ENCODE data around the gene MRPL23.

MRPL23 gene

DNA sequence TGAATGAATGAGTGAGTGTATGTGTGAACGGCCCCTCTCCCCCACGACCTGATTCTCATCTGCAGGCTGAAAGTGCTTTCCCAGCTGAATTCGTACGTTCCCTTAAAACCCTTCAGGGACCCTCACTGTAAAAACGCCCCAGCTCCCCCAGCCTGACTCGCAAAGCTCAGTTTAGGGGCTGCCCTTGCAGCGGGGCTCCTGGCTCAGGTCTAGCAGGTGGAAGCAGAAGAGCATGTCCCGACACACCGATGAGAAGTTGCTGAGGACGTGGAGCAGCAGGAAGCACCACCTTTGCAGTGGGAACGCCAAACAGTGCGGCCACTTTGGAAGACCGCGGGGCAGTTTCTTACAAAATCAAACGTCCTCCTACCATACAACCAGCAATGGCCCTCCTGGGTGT is 3.6 kb upstream of the MRPL23 start:
- Histone ChIP-seq H3K4me3 (ENCODE audit: low read length in 2 of 2) (no peak overlapping the region), H3K27ac (ENCODE audit: low read depth in 2 of 2, low read length in 2 of 2) (no peak overlapping the region), H3K27me3 (ENCODE audit: control insufficient read depth in 2 of 2, insufficient read depth in 2 of 2, low read length in 2 of 2) (no peaks in the 10 kb centered on the region), H3K4me1 (ENCODE audit: control insufficient read depth in 2 of 2, insufficient read depth in 2 of 2, low read length in 2 of 2) (no peaks in the 10 kb centered on the region), H3K9ac (ENCODE audit: low read depth in 1 of 2, low read length in 2 of 2) (no peak overlapping the region), H3K36me3 (ENCODE audit: control insufficient read depth in 2 of 2, insufficient read depth in 2 of 2, low read length in 2 of 2) (no peaks in the 10 kb centered on the region), H3K9me3 (ENCODE audit: control insufficient read depth in 2 of 2, low read length in 2 of 2) (no peaks in the 10 kb centered on the region)

DNA sequence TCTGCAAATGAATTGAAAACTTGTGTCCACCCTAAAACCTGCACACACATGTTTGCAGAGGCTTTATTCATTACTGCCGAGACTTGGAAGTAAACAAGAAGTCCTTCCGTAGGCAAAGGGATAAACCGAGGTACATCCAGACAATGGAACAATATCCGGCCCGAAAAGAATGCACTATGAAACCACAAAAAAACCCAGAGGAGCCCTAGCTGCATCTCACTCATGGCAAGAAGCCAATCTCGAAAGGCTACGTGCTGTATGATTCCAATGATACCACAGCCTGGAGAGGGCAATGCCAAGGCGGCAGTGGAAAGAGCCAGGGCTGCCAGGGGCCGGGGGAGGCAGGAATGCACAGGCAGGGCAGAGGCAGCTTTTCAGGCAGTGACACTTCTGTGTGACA is 3.2 kb upstream of the MRPL23 start:
- no peak overlapping the region for H3K27ac ChIP-seq (ENCODE audit: low read depth in 2 of 2, low read length in 2 of 2)
- no peak overlapping the region for H3K4me3 ChIP-seq (ENCODE audit: low read length in 2 of 2)
- no peaks in the 10 kb centered on the region for H3K9me3 ChIP-seq (ENCODE audit: control insufficient read depth in 2 of 2, low read length in 2 of 2)
- no peak overlapping the region for H3K9ac ChIP-seq (ENCODE audit: low read depth in 1 of 2, low read length in 2 of 2)
- no peaks in the 10 kb centered on the region for H3K27me3 ChIP-seq (ENCODE audit: control insufficient read depth in 2 of 2, insufficient read depth in 2 of 2, low read length in 2 of 2)
- no peaks in the 10 kb centered on the region for H3K36me3 ChIP-seq (ENCODE audit: control insufficient read depth in 2 of 2, insufficient read depth in 2 of 2, low read length in 2 of 2)
- no peaks in the 10 kb centered on the region for H3K4me1 ChIP-seq (ENCODE audit: control insufficient read depth in 2 of 2, insufficient read depth in 2 of 2, low read length in 2 of 2)

DNA sequence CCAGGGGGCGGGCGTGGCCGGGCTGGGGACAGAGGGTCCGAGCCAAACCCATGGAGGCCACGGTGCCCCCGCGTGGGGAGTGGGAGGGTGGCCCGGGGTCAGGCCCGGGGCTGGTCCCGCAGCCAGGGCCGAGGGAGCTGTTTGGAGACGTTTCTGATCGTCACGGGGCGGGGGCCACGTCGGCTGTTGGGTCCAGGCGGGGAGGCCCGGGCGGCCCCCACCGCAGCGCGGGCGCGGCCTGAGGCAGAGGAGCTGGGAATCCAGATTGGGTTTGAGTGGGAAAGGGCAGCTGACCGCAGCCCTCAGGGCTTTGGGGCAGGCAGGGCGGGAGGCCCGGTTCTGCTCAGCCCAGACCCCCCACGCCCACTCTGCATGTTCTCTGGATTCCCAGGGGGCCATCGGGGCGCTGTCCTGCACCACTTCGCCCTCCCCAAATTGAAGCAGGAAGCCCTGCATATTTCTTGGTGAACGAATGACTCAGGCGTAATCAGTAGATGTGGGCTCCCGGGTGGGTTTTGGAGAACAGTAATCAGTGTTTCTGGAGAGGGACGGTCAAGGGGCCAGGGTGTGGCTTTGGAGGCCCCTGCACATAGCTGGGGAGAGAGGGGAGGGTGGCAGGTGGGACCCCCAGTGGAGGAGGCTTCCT is 583 bp downstream of the MRPL23 start:
- no peaks in the 10 kb centered on the region for H3K36me3 ChIP-seq (ENCODE audit: control insufficient read depth in 2 of 2, insufficient read depth in 2 of 2, low read length in 2 of 2)
- no peak overlapping the region for H3K4me3 ChIP-seq (ENCODE audit: low read length in 2 of 2)
- no peak overlapping the region for H3K9ac ChIP-seq (ENCODE audit: low read depth in 1 of 2, low read length in 2 of 2)
- no peak overlapping the region for H3K27ac ChIP-seq (ENCODE audit: low read depth in 2 of 2, low read length in 2 of 2)
- no peaks in the 10 kb centered on the region for H3K9me3 ChIP-seq (ENCODE audit: control insufficient read depth in 2 of 2, low read length in 2 of 2)
- no peaks in the 10 kb centered on the region for H3K4me1 ChIP-seq (ENCODE audit: control insufficient read depth in 2 of 2, insufficient read depth in 2 of 2, low read length in 2 of 2)
- no peaks in the 10 kb centered on the region for H3K27me3 ChIP-seq (ENCODE audit: control insufficient read depth in 2 of 2, insufficient read depth in 2 of 2, low read length in 2 of 2)

DNA sequence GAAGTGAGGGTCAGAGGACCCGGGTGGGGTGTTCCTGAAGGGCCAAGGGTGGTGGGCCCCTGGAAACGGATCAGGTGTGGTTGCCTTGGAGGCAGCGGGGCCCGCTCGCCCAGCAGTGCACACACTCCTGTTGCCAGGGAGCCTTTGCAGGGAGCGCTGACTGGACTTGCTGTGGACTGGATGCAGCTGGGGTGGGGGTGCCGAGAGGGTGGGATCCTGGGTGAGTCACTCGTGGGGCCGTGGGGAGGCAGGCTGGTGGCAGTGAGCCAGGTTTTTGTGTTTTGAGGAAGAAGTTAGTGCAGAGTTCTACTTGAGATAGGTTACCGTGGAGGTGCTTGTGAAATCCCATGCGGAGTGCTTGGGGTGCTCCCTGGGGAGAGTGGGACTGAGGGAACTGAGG is 1.3 kb downstream of the MRPL23 start:
- H3K27me3 ChIP-seq (ENCODE audit: control insufficient read depth in 2 of 2, insufficient read depth in 2 of 2, low read length in 2 of 2), result no peaks in the 10 kb centered on the region
- H3K27ac ChIP-seq (ENCODE audit: low read depth in 2 of 2, low read length in 2 of 2), result no peak overlapping the region
- no peaks in the 10 kb centered on the region for H3K9me3 ChIP-seq (ENCODE audit: control insufficient read depth in 2 of 2, low read length in 2 of 2)
- no peak overlapping the region for H3K4me3 ChIP-seq (ENCODE audit: low read length in 2 of 2)
- no peak overlapping the region for H3K9ac ChIP-seq (ENCODE audit: low read depth in 1 of 2, low read length in 2 of 2)
- H3K4me1 ChIP-seq (ENCODE audit: control insufficient read depth in 2 of 2, insufficient read depth in 2 of 2, low read length in 2 of 2), result no peaks in the 10 kb centered on the region
- no peaks in the 10 kb centered on the region for H3K36me3 ChIP-seq (ENCODE audit: control insufficient read depth in 2 of 2, insufficient read depth in 2 of 2, low read length in 2 of 2)

DNA sequence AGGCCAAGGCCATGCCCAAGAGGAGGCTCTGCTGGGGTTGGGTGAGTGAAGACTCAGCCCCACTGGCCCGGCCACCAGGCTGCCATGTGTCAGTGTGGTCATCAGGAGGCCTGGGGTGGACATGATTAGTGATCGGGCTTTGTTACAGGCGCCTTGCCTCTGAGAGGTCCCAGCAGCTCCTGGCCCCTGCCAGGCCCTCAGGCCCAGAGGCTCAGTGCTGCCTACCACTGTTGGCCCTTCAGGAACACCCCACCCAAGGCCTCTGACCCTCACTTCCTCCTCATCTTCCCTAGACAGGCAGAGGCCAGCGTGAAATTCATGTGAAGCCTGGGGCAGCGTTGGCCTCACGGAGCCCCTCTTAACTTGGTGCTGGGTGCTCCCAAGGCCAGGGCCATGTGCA is 2.2 kb downstream of the MRPL23 start:
- Histone ChIP-seq H3K27ac (ENCODE audit: low read depth in 2 of 2, low read length in 2 of 2) (no peak overlapping the region), H3K36me3 (ENCODE audit: control insufficient read depth in 2 of 2, insufficient read depth in 2 of 2, low read length in 2 of 2) (no peaks in the 10 kb centered on the region), H3K4me3 (ENCODE audit: low read length in 2 of 2) (no peak overlapping the region), H3K27me3 (ENCODE audit: control insufficient read depth in 2 of 2, insufficient read depth in 2 of 2, low read length in 2 of 2) (no peaks in the 10 kb centered on the region), H3K9ac (ENCODE audit: low read depth in 1 of 2, low read length in 2 of 2) (no peak overlapping the region), H3K9me3 (ENCODE audit: control insufficient read depth in 2 of 2, low read length in 2 of 2) (no peaks in the 10 kb centered on the region), H3K4me1 (ENCODE audit: control insufficient read depth in 2 of 2, insufficient read depth in 2 of 2, low read length in 2 of 2) (no peaks in the 10 kb centered on the region)

DNA sequence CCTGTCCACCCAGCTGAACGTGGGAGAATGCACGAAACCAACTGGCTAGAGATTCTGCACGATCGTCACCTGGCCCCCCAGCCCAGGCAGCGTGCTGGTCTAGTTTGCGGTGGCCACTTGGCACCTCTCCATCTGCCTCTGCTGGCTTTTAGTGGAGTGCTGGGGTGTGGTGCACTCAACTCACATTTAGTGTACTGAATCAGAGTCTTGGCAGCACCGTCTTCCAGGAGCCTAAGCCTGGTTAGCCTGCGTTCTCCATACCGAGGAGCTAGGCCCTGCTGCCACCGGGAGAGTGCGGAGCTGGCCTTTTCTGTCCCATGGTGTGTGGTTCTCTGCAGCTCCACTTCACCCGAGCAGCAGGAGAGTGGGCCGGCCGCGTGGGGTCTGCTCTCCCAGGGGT is 2.8 kb downstream of the MRPL23 start:
- H3K27ac ChIP-seq (ENCODE audit: low read depth in 2 of 2, low read length in 2 of 2), result no peak overlapping the region
- no peaks in the 10 kb centered on the region for H3K9me3 ChIP-seq (ENCODE audit: control insufficient read depth in 2 of 2, low read length in 2 of 2)
- H3K9ac ChIP-seq (ENCODE audit: low read depth in 1 of 2, low read length in 2 of 2), result no peak overlapping the region
- no peaks in the 10 kb centered on the region for H3K36me3 ChIP-seq (ENCODE audit: control insufficient read depth in 2 of 2, insufficient read depth in 2 of 2, low read length in 2 of 2)
- no peaks in the 10 kb centered on the region for H3K4me1 ChIP-seq (ENCODE audit: control insufficient read depth in 2 of 2, insufficient read depth in 2 of 2, low read length in 2 of 2)
- no peak overlapping the region for H3K4me3 ChIP-seq (ENCODE audit: low read length in 2 of 2)
- H3K27me3 ChIP-seq (ENCODE audit: control insufficient read depth in 2 of 2, insufficient read depth in 2 of 2, low read length in 2 of 2), result no peaks in the 10 kb centered on the region

DNA sequence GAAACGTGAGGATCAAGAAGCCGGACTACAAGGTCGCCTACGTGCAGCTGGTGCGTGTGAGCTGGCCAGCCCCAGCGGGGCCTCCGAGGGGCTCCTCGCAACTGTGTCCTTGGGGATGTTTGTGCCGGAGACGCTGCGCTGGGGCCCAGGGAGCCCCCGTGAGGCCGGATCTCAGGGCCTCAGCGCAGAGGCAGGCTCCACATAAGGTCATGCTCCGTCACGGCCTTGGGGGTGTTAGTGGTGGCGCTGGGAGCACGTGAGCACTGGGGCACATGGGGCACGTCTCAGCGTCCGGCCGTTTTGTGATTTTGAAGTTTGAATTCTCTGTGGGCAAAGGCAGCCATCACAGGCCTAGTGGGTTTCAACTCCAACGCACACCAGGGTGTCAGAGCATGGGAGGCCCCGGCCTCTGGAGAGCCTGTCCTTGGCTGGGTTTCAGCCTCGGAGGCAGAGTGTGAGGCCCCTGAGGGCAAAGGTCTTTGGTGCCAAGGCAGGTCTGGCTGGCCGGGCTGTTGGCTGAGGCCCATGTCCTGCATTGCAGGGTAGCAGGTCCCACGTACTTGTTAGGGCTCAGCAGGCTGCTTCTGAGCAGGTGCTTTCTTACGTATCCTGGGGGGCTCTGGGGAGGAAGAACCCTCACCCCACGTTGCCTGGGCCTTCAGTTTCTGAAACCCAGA is 5.8 kb downstream of the MRPL23 start:
- H3K4me1 ChIP-seq (ENCODE audit: control insufficient read depth in 2 of 2, insufficient read depth in 2 of 2, low read length in 2 of 2), result no peaks in the 10 kb centered on the region
- H3K27me3 ChIP-seq (ENCODE audit: control insufficient read depth in 2 of 2, insufficient read depth in 2 of 2, low read length in 2 of 2), result no peaks in the 10 kb centered on the region
- no peaks in the 10 kb centered on the region for H3K36me3 ChIP-seq (ENCODE audit: control insufficient read depth in 2 of 2, insufficient read depth in 2 of 2, low read length in 2 of 2)
- H3K27ac ChIP-seq (ENCODE audit: low read depth in 2 of 2, low read length in 2 of 2), result no peak overlapping the region
- H3K9me3 ChIP-seq (ENCODE audit: control insufficient read depth in 2 of 2, low read length in 2 of 2), result no peaks in the 10 kb centered on the region
- H3K9ac ChIP-seq (ENCODE audit: low read depth in 1 of 2, low read length in 2 of 2), result no peak overlapping the region
- no peak overlapping the region for H3K4me3 ChIP-seq (ENCODE audit: low read length in 2 of 2)

DNA sequence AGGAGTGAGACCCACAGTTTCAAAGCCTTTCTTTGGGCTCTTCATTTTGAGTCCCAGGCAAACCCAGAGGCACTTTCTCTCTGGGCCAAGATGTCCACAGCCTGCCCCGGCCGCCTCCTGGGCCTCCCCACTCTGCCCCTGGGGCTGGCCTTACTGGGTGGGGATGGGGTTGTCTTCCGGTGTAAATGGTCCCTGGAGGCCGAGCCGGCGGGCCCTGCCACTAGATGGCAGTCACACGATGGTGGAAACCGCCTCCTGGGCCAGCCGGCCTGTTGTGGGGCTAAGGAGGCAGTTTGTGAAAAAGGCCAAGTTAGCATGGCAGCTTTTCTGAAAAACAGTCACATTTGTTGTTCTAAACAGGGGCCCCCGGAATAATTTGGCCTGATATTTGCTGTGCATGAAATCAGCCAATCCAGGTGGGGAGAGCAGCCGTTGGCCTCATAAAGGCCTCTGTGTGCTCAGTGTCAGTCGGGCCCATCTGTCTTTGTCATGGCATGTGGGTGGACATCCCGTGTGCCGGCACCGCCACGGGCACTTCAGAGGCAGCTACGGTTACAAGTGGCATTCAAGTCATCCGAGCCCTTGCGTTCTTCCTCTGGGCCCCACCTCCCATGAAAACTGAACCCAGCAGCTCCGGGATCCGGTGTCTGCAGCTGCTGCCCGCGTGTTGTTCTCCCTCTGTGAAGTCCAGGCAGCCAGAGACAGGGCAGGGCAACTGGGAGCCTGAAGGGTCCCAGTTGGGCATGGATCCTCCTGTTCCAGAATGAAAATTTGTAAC is 6.5 kb downstream of the MRPL23 start:
- Histone ChIP-seq H3K27ac (ENCODE audit: low read depth in 2 of 2, low read length in 2 of 2) (no peak overlapping the region), H3K4me1 (ENCODE audit: control insufficient read depth in 2 of 2, insufficient read depth in 2 of 2, low read length in 2 of 2) (no peaks in the 10 kb centered on the region), H3K9ac (ENCODE audit: low read depth in 1 of 2, low read length in 2 of 2) (no peak overlapping the region), H3K36me3 (ENCODE audit: control insufficient read depth in 2 of 2, insufficient read depth in 2 of 2, low read length in 2 of 2) (no peaks in the 10 kb centered on the region), H3K9me3 (ENCODE audit: control insufficient read depth in 2 of 2, low read length in 2 of 2) (no peaks in the 10 kb centered on the region), H3K27me3 (ENCODE audit: control insufficient read depth in 2 of 2, insufficient read depth in 2 of 2, low read length in 2 of 2) (no peaks in the 10 kb centered on the region), H3K4me3 (ENCODE audit: low read length in 2 of 2) (no peak overlapping the region)

DNA sequence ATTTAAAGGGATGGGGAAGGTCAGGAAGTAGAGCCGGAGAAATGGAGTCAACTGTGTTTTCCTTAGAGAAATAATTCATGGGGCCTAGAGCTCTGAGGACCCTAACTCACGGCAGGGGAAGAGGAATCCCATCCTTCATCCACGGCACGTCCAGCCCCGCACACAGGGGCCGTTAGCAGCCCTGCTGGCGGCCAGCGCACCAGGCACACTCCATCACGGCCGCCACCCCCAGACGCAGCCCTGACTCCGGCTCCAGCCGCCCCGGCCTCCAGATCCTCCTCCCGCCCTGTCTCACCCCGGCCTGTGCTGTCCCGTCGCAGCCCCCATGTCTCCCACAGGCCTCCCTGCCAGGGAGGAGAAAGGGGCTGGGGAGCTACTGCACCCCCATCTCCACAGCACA is 11.2 kb downstream of the MRPL23 start:
- Histone ChIP-seq H3K9ac (ENCODE audit: low read depth in 1 of 2, low read length in 2 of 2) (no peak overlapping the region), H3K36me3 (ENCODE audit: control insufficient read depth in 2 of 2, insufficient read depth in 2 of 2, low read length in 2 of 2) (no peaks in the 10 kb centered on the region), H3K4me3 (ENCODE audit: low read length in 2 of 2) (no peak overlapping the region), H3K27ac (ENCODE audit: low read depth in 2 of 2, low read length in 2 of 2) (no peak overlapping the region), H3K27me3 (ENCODE audit: control insufficient read depth in 2 of 2, insufficient read depth in 2 of 2, low read length in 2 of 2) (no peaks in the 10 kb centered on the region), H3K9me3 (ENCODE audit: control insufficient read depth in 2 of 2, low read length in 2 of 2) (no peaks in the 10 kb centered on the region), H3K4me1 (ENCODE audit: control insufficient read depth in 2 of 2, insufficient read depth in 2 of 2, low read length in 2 of 2) (no peaks in the 10 kb centered on the region)

DNA sequence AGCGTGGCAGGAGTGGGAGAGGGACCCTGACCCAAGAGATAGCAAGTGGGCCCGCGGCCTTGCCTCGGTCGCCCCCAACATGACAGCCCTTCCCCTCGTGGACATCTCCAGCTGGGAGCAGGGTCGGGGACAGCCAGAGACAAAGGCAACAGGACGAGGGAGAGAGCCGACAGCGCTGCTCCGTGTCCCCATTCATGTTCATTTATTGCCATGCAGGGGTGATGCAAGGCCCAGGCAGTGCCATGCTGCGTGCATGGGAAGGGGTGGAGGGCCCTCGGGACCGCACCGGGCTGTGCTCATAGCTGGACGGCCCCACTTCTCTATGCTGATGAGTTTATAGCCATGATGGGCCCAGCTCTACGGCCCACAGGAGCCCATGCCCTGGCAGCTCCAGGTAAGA is 12.7 kb downstream of the MRPL23 start:
- Histone ChIP-seq H3K9me3 (ENCODE audit: control insufficient read depth in 2 of 2, low read length in 2 of 2) (no peaks in the 10 kb centered on the region), H3K27me3 (ENCODE audit: control insufficient read depth in 2 of 2, insufficient read depth in 2 of 2, low read length in 2 of 2) (no peaks in the 10 kb centered on the region), H3K4me1 (ENCODE audit: control insufficient read depth in 2 of 2, insufficient read depth in 2 of 2, low read length in 2 of 2) (no peaks in the 10 kb centered on the region), H3K36me3 (ENCODE audit: control insufficient read depth in 2 of 2, insufficient read depth in 2 of 2, low read length in 2 of 2) (no peaks in the 10 kb centered on the region), H3K27ac (ENCODE audit: low read depth in 2 of 2, low read length in 2 of 2) (no peak overlapping the region), H3K9ac (ENCODE audit: low read depth in 1 of 2, low read length in 2 of 2) (no peak overlapping the region), H3K4me3 (ENCODE audit: low read length in 2 of 2) (no peak overlapping the region)
